GM23338 (cell line): ENCODE data around the gene CLHC1.

ENCODE experiments used
- CREB1 ChIP-seq: fragments of 250-450 bp; sonication (Bioruptor Pico); IDR thresholded peaks from 2 replicates; pipeline ENCODE4 v1.5.0; 2020; ENCODE audit warnings: low read depth, mild to moderate bottlenecking, moderate library complexity
- CTCF ChIP-seq, 2 experiments: fragments of 200-600 bp in 1 of 2; sonication (generic) in 1 of 2; conservative IDR thresholded peaks; 2 replicates each; pipeline versions ENCODE4 v1.5.1 to v1.6.1; 2016 to 2017; ENCODE audit warnings: antibody characterized with exemption in 2 of 2, low read depth in 2 of 2, mild to moderate bottlenecking in 2 of 2, moderate library complexity in 1 of 2
- EZH2 ChIP-seq: fragments of 200-600 bp; sonication (generic); IDR thresholded peaks from one replicate; pipeline ENCODE4 v1.8.0; 2017; ENCODE audit warnings: antibody characterized with exemption, mild to moderate bottlenecking, low read depth; ENCODE audit not compliant: unreplicated experiment
- EZH2phosphoT487 ChIP-seq: fragments of 200-600 bp; sonication (generic); IDR thresholded peaks from one replicate; pipeline ENCODE4 v1.8.1; 2018; ENCODE audit warnings: antibody characterized with exemption; ENCODE audit not compliant: unreplicated experiment
- JUNB ChIP-seq: IDR thresholded peaks from one replicate; pipeline ENCODE4 v1.6.1; 2016; ENCODE audit warnings: antibody characterized with exemption; ENCODE audit not compliant: unreplicated experiment
- POLR2AphosphoS5 ChIP-seq: IDR thresholded peaks from 2 replicates; pipeline ENCODE4 v1.6.1; 2016; ENCODE audit warnings: antibody characterized with exemption, low read depth
- REST ChIP-seq: IDR thresholded peaks from one replicate; pipeline ENCODE4 v1.6.1; 2018; ENCODE audit warnings: antibody characterized with exemption; ENCODE audit not compliant: unreplicated experiment
- STAT1 ChIP-seq: IDR thresholded peaks from one replicate; pipeline ENCODE4 v1.6.1; 2016; ENCODE audit warnings: antibody characterized with exemption; ENCODE audit not compliant: unreplicated experiment
- ZNF331 ChIP-seq: fragments of 250-450 bp; sonication (Bioruptor Pico); IDR thresholded peaks from 2 replicates; pipeline ENCODE4 v1.5.0; 2020; ENCODE audit warnings: low read depth, mild to moderate bottlenecking, moderate library complexity

GRCh38 chr2:55159037-55159651 is 72.9 kb downstream of the CLHC1 start:
- TF ChIP-seq CTCF (conservative IDR thresholded peaks at IDR 0.05; ENCODE audit: low read depth in 2 of 2) (no peak), CREB1 (CRISPR knock-in tag) (no peak), EZH2phosphoT487 (no peak), REST (no peak), POLR2AphosphoS5 (no peak), ZNF331 (CRISPR knock-in tag) (no peak), EZH2 (no peak), STAT1 (no peak), JUNB (no peak)
